ENCODE measurements around the gene MAST4. TPM values are rescaled to one million over a fixed set of nuclear protein-coding genes. Genes with fewer than 3 reads are reported as not detected.

The MAST4 gene
- total RNA-seq, 1 donor from 2014 or later: 52.6 TPM

DNA sequence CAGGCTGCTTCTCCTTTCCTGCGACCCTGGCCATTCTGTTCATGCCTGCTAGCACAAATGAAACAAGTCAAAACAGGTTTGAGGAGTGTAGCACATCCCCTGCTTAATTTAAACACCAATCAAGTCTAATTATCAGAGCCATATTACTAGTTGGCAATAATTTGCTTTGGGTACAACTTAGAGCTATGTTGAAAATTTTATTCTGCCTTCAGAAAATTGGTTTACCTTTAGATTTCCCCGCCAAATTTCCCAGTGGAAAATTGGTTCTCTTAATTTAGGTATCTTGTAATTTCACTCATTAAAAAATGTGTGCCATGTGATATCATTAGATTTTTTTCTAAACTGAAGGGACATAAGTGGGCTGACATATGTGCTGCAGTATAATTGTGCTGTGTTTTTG is 265.8 kb downstream of the MAST4 start:
- Histone ChIP-seq H3K36me3 (no peaks in the 10 kb centered on the region), H3K4me1 (peaks cover 5% of the 10 kb centered on the region), H3K9me3 (no peaks in the 10 kb centered on the region), H3K27ac (no peak overlapping the region), H3K27me3 (no peaks in the 10 kb centered on the region), H3K4me3 (no peak overlapping the region)
- DNase-seq (no peak), ATAC-seq (no peak)
- TF ChIP-seq, protein P1, sequence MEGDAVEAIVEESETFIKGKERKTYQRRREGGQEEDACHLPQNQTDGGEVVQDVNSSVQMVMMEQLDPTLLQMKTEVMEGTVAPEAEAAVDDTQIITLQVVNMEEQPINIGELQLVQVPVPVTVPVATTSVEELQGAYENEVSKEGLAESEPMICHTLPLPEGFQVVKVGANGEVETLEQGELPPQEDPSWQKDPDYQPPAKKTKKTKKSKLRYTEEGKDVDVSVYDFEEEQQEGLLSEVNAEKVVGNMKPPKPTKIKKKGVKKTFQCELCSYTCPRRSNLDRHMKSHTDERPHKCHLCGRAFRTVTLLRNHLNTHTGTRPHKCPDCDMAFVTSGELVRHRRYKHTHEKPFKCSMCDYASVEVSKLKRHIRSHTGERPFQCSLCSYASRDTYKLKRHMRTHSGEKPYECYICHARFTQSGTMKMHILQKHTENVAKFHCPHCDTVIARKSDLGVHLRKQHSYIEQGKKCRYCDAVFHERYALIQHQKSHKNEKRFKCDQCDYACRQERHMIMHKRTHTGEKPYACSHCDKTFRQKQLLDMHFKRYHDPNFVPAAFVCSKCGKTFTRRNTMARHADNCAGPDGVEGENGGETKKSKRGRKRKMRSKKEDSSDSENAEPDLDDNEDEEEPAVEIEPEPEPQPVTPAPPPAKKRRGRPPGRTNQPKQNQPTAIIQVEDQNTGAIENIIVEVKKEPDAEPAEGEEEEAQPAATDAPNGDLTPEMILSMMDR (IDR thresholded peaks at IDR 0.05): no peak
- intact Hi-C loops (cut with DNase I): no loop called here

DNA sequence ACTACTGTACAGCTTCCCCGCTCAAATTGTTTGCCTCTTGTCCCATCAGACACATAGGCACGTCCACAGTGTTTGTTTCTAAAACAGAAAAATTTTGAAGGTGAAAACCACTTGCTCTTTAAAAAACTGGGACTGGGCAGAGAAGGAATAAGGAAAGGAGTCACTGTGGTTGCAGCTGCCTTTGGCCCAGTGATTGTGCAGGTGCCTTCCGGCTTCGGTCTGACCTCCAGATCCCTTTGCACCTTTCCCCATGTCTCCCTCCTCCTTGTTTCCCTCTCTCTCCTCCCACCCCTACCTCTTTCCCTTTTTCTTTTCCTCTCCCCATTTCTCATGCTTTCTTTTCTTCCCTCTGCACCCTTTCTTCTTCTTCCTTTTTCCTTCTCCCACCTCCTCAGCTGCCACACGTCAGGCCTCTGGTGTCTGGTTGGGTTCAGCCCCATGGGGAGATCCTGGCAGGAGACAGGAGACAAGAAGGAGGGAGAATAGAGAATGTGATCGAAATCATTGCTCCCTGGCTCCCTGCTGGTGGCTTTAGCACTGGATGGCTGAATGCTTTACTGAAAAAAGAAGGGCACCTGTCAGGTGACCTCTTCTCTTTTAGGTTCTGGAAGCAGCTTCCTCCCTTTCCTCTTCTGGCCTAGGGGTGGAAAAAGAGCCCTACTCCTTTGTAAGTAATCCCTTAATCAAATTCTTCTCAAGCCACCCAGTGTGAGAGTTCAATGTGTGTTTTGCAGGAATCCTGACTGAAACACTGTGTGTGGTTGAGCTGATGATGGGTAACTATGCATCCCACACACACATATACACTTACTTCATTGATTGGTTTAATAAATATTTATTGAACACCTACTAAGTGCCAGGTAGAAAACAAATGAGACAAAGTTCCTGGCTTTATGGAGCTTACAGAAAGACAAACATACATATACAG is 267.3 kb downstream of the MAST4 start:
- H3K36me3 ChIP-seq: no peaks in the 10 kb centered on the region
- no peak overlapping the region for H3K4me3 ChIP-seq
- ATAC-seq (no peak), DNase-seq (no peak)
- TF ChIP-seq, protein P1 (IDR thresholded peaks at IDR 0.05): no peak
- no peaks in the 10 kb centered on the region for H3K27me3 ChIP-seq
- no peak overlapping the region for H3K27ac ChIP-seq
- intact Hi-C loops (cut with DNase I): no loop called here
- H3K9me3 ChIP-seq: no peaks in the 10 kb centered on the region
- H3K4me1 ChIP-seq: peaks cover 5% of the 10 kb centered on the region

DNA sequence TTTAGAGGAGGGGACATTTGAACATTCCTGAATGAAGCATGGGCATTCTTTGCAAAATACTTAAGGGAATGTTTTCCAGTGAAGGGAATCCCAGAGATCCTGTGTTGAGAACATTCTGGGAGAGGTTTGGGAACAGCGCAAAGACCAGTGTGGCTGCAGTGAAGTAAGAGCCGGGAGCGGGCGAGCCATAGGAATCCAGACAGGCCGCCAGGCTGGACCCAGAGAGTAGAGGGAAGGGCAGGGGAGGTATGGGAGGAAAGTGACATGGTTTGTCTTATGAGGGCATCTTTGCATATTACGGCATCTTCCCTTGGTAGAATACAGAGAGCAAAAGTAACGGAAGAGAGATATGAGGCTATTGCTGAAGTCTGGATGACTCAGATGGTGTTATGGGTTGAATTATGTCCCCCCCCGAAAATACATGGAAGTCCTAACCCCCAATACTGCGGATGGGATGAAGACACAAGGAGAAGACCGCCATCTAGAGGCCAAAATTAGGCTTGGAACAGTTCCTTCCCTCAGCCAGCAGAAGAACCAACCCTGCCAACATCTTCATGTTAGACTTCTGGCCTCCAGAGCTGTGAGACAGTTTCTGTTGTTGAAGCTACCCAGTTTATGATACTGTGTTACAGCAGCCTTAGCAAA is 268.2 kb downstream of the MAST4 start:
- Histone ChIP-seq H3K9me3 (no peaks in the 10 kb centered on the region), H3K27ac (no peak overlapping the region), H3K4me3 (no peak overlapping the region), H3K36me3 (no peaks in the 10 kb centered on the region), H3K4me1 (peaks cover 5% of the 10 kb centered on the region), H3K27me3 (no peaks in the 10 kb centered on the region)
- intact Hi-C loops (cut with DNase I): no loop called here
- DNase-seq (no peak), ATAC-seq (peak; percentile 66)
- TF ChIP-seq, protein P1 (IDR thresholded peaks at IDR 0.05): peak; percentile 50

DNA sequence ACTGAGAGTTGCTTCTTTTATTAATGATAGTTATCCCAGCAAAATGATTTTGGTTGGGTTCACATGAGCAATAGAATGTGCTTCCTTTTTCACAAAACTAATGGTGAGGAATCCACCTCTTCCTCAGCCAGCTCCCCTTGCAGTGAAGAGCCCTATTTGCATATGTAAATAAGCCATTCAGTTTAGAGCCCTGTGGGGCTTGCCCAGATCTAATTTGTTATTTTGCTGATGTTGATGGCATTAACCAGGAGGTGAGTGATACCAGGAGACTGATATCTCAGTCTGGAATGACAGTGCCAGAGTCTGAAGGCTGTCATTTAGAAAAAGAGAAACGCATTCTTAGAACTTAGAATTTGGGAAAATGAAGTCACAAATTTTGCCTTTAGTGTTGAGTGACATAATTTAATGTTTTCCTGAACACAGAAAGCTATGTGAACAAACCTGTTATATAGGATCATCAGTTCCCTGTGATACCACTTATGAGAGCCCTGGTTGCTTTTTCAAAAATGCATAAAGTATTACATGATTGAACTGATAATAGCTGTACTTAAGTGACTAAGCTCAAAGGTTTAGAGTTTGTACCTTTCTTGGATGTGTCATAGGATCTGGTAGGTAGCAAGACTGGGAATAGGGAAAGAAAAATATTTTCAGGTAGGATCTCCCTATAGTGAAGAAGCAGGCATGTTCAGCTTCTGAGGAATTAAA is 271.6 kb downstream of the MAST4 start:
- H3K9me3 ChIP-seq: no peaks in the 10 kb centered on the region
- no peak for DNase-seq
- H3K36me3 ChIP-seq: no peaks in the 10 kb centered on the region
- intact Hi-C loops (cut with DNase I): no loop called here
- ATAC-seq: no peak
- H3K4me3 ChIP-seq: no peak overlapping the region
- TF ChIP-seq, protein P1 (IDR thresholded peaks at IDR 0.05): no peak
- no peak overlapping the region for H3K27ac ChIP-seq
- H3K4me1 ChIP-seq: no peaks in the 10 kb centered on the region
- no peaks in the 10 kb centered on the region for H3K27me3 ChIP-seq

DNA sequence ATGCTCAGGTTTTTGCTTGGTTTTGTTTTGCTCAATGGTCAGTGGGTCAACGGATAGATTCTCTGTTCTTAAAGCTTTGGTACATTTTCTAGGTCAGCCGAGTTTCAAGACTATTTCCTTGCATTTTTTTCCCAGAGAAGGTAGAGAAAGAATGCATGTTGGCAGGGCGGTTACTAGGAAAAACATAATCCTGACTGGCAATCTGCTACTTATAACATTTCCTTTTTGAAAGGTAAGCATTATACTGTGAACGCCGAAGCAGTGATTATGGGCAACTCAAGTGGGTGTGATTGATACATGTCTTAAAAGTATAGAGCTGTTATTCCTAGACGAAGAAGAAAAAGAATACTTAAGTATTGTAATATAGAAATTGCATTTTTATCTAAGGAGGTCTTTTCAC is 273.2 kb downstream of the MAST4 start:
- no peaks in the 10 kb centered on the region for H3K4me1 ChIP-seq
- H3K9me3 ChIP-seq: no peaks in the 10 kb centered on the region
- H3K4me3 ChIP-seq: no peak overlapping the region
- TF ChIP-seq, protein P1 (IDR thresholded peaks at IDR 0.05): no peak
- H3K36me3 ChIP-seq: no peaks in the 10 kb centered on the region
- H3K27ac ChIP-seq: no peak overlapping the region
- intact Hi-C loops (cut with DNase I): no loop called here
- H3K27me3 ChIP-seq: no peaks in the 10 kb centered on the region
- ATAC-seq (no peak), DNase-seq (no peak)
